ENCODE measurements around the gene MAST3. TPM values are rescaled to one million over a fixed set of nuclear protein-coding genes. Genes with fewer than 3 reads are reported as not detected.

The MAST3 gene
- total and polyA plus RNA-seq, 2 donors (not counting 3 experiments of a cell fraction or from before 2014, with no cell fraction given): 1.5 to 2.7 TPM

DNA sequence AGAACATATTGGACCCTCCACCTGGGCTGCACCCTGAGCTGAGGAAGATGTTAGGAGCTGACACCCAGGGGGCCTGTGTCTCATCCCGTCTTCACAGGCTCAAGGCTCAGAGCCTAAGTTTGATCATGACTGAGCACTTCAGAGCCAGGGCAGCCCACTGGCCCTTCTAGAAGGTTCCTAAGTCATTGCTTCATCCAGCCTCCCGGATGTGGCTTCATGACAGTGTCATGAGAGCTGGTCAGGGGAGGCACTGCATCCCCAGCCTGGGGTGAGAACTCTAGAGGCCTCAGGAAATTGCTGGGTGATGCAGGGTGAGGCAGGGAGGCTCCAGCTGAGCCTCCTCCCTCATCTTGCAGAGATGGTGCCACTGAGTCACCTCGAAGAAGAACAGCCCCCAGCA lies 30.5 kb downstream of the MAST3 start:
- POLR2A ChIA-PET: no interaction called here
- CTCF ChIA-PET: interaction anchor here (1.0 to 6.2 kb wide), 4 partner anchors 10 to 124 kb away, joined by 4 to 34 read pairs (median 6); no protein-coding TSS in a partner anchor
- Histone ChIP-seq H3K27ac (ENCODE audit: insufficient read depth, low read depth, low read length) (no peak overlapping the region), H3K27me3 (ENCODE audit: control insufficient read depth in 2 of 2, insufficient read depth in 2 of 2, low read length in 2 of 2) (no peaks in the 10 kb centered on the region), H3K4me1 (ENCODE audit: control insufficient read depth, extremely low read depth, insufficient read depth, low read length) (no peaks in the 10 kb centered on the region), H3K9ac (replicated peaks; ENCODE audit: extremely low read depth, insufficient read depth, low read length) (no peak overlapping the region), H4K20me1 (replicated peaks; ENCODE audit: control insufficient read depth, extremely low read depth, insufficient read depth, low read length) (no peaks in the 10 kb centered on the region), H3K4me2 (ENCODE audit: insufficient read depth, low read length) (no peak overlapping the region), H3K36me3 (ENCODE audit: control insufficient read depth in 2 of 2, extremely low read depth in 1 of 2, insufficient read depth in 2 of 2, low read length in 2 of 2) (no peaks in the 10 kb centered on the region), H3K9me3 (replicated peaks; ENCODE audit: control insufficient read depth, insufficient read depth, low read length) (no peaks in the 10 kb centered on the region), H3K79me2 (ENCODE audit: control insufficient read depth, insufficient read depth, low read length) (no peaks in the 10 kb centered on the region), H2AFZ (ENCODE audit: low read depth, low read length) (no peak overlapping the region), H3K4me3 (replicated peaks in 1 of 3; ENCODE audit: insufficient read depth in 1 of 3, low read depth in 1 of 3, low read length in 3 of 3) (no peak overlapping the region), H3K9me1 (replicated peaks; ENCODE audit: control insufficient read depth, extremely low read depth, insufficient read depth, low read length) (no peaks in the 10 kb centered on the region)
- no TSS peak for BruUV-seq (replicated peaks)
- DNase-seq (ENCODE audit: low read depth, low spot score): no peak
- dilution Hi-C loops (cut with MboI; ENCODE audit: extremely low pct_ligation_motif_present, low sequenced_read_pairs): no loop called here
- TF ChIP-seq POLR2AphosphoS5 (IDR thresholded peaks at IDR 0.05; ENCODE audit: insufficient read depth, low read depth, low read length) (no peak), POLR2A (IDR thresholded peaks at IDR 0.05; ENCODE audit: low read depth, low read length) (no peak), GATA2 (IDR thresholded peaks at IDR 0.05; ENCODE audit: insufficient read depth, insufficient read length, low read depth, low read length) (no peak), JUN (IDR thresholded peaks at IDR 0.05; ENCODE audit: borderline replicate concordance, insufficient read depth, insufficient read length, low read depth) (no peak), EZH2 (IDR thresholded peaks at IDR 0.05; ENCODE audit: borderline replicate concordance, low read depth, low read length, severe bottlenecking) (no peak), FOS (IDR thresholded peaks at IDR 0.05; ENCODE audit: borderline replicate concordance, insufficient read depth, low read length) (no peak), MYC (IDR thresholded peaks at IDR 0.05; ENCODE audit: low read depth, low read length) (no peak)
- TF ChIP-seq, protein P1, sequence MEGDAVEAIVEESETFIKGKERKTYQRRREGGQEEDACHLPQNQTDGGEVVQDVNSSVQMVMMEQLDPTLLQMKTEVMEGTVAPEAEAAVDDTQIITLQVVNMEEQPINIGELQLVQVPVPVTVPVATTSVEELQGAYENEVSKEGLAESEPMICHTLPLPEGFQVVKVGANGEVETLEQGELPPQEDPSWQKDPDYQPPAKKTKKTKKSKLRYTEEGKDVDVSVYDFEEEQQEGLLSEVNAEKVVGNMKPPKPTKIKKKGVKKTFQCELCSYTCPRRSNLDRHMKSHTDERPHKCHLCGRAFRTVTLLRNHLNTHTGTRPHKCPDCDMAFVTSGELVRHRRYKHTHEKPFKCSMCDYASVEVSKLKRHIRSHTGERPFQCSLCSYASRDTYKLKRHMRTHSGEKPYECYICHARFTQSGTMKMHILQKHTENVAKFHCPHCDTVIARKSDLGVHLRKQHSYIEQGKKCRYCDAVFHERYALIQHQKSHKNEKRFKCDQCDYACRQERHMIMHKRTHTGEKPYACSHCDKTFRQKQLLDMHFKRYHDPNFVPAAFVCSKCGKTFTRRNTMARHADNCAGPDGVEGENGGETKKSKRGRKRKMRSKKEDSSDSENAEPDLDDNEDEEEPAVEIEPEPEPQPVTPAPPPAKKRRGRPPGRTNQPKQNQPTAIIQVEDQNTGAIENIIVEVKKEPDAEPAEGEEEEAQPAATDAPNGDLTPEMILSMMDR (IDR thresholded peaks at IDR 0.05; ENCODE audit: extremely low read depth in 1 of 2, insufficient read depth in 1 of 2, low read depth in 1 of 2, low read length in 2 of 2): no peak
- TF ChIP-seq, protein P2, sequence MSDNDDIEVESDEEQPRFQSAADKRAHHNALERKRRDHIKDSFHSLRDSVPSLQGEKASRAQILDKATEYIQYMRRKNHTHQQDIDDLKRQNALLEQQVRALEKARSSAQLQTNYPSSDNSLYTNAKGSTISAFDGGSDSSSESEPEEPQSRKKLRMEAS (IDR thresholded peaks at IDR 0.05; ENCODE audit: insufficient read depth, insufficient read length): no peak
- FAIRE-seq: no peak
- intact Hi-C loops (cut with micrococcal nuclease): no loop called here

All from endothelial cell of umbilical vein (primary cell).